GM19043 (cell line): Measurements from ENCODE around the gene NBAS.
"Not testable (repeated sequence)": the region's sequence is repeated elsewhere in the genome, so short reads cannot be mapped to it uniquely, and the experiment has no call there.

ENCODE experiments used
- ATAC-seq: cut with Tn5 transposase; IDR thresholded peaks from one replicate; pipeline ENCODE4 v1.9.1; 2021; ENCODE audit warnings: low read depth; ENCODE audit not compliant: unreplicated experiment

NBAS gene

DNA sequence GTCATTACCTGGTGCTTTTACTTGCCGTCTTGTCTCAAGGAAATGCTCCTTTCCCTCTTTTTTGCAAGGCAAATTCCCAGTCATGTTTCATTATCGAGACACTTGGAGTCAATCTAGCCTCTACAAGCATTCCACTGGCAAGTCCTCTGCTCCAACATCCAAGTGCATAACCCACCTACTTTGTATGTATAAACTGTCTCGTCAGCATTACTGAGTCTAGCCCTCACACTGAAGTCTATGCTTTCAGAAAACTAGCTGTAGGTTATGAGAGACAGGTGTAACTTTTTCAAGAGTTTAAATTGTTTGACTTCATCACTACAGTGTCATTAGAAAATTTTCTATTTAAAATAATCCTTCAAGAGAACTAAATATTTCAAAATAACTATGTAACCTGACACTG is 319.2 kb downstream of the NBAS start:
- ATAC-seq, result no peak

DNA sequence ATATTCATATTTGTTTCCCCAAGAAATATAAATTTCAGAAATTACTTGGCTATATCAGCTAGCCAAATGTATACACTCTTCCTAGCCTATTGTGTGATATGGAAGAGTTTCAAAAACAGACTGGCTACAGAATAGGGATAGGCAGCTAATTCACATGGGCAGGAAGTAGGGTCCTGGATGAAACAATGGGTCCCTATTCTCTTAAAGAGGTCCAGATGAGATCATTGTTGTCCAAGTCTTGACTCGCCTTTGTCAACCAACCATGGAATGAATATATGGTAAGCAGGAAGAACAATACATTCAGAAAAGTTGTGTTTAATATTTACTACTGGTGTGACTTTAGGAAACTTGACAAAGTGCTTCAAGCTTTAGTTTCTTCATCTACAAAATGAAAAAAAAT is 319.9 kb downstream of the NBAS start:
- ATAC-seq, result no peak

DNA sequence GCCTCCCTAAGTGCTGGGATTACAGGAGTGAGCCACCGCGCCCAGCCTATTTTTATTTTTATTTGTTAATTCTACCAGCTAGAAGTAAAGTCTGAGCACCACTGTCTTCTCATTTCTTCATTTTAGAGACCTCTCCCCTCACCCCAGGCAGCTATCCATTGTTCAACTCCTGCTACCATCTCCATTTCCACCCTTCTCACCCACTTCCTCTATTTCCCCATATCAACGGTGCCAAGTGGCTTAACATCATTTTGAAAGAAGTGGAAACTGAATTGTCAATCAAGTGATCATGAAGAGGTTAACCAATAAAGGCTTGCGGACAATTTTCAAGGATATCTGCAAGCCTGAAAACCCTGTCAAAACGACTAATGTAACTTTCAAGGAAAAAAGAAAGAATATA is 323.1 kb downstream of the NBAS start:
- ATAC-seq, result no peak

- ATAC-seq, result no peak
Measured at GRCh38 chr2:15230599-15231192, 330.4 kb downstream of the NBAS start.

GRCh38 chr2:15226661-15227060 is 334.5 kb downstream of the NBAS start:
- ATAC-seq, result no peak

DNA sequence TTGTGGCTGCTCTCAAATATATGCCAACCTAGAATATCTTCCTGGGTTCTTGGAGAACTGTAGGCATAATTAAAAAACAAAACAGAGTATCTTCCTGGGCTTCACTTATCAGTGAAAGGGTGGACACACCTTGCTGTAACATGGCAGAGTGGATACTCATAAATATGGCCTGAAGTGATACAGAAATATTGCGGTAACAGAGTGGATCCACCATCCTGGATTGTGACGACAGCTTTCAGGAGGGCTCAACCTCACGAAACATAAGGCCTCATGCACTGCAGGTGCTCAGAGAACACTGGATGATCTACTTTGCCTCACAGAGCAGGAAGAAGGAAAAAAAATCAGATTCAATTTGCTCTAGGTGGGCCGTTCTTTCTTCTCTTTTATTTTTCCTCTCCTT is 336.0 kb downstream of the NBAS start:
- no peak for ATAC-seq

GRCh38 chr2:15224641-15225040 is 336.5 kb downstream of the NBAS start:
- no peak for ATAC-seq

DNA sequence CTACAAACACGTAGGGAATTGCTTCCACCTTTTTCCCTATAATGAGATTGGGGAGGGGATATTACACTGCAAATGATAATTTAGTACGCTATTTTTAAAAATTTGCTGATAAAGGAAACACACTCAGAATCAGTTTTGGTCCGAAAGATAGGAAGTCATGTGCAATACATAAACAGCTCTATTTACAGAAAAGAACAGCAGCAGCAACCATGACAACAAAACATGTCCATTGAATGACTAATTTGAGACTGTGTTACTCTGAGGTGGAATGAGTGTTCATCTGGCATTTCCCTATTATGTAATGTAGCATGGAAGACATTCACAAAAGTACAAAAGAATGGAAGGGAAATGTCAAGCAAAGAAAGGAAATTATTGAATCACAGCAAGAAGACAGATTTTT is 337.2 kb downstream of the NBAS start:
- no peak for ATAC-seq

DNA sequence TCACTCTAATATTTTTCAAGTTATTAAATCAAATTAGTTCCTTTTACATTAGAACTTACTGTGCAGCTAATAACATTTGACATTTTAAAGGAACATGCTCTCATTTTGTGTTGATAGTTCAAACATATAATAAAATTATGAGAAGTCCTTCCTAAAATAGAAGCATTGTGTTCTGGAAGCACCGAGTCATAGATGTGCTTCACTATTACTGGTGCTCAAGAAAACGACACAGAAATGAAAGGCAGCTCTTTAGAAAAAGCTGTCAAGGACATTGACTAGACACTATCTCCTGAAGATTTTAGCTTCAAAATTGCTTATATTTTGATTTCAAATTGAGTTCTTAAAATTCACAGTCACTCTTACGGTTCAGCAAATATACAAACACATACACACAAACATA is 338.3 kb downstream of the NBAS start:
- no peak for ATAC-seq

- no peak for ATAC-seq
Measured at GRCh38 chr2:15220603-15221002, 340.5 kb downstream of the NBAS start.

GRCh38 chr2:15218423-15219086 is 342.6 kb downstream of the NBAS start:
- ATAC-seq, result no peak

- ATAC-seq, result no peak
Measured at GRCh38 chr2:15212249-15212648, 348.9 kb downstream of the NBAS start.

DNA sequence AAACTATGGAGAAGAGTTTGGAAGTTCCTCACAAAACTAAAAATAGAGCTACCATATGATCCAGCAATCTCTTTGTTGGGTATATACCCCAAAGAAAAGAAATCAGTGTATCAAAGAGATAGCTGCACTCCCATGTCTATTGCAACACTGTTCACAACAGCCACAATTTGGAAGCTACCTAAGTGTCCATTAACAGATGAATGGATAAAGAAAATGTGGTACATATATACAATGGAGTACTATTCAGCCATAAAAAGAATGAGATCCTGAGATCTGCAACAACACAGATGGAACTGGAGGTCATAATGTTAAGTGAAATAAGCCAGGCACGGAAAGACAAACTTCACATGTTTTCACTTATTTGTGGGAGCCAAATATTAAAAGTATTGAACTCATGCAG is 350.6 kb downstream of the NBAS start:
- ATAC-seq, result not testable (repeated sequence)

GRCh38 chr2:15206419-15206818 is 354.7 kb downstream of the NBAS start:
- ATAC-seq, result no peak

GRCh38 chr2:15205562-15205961 is 355.6 kb downstream of the NBAS start:
- ATAC-seq, result no peak

GRCh38 chr2:15201009-15201408 is 360.1 kb downstream of the NBAS start:
- no peak for ATAC-seq

- ATAC-seq, result no peak
Measured at GRCh38 chr2:15200581-15200980, 360.6 kb downstream of the NBAS start.

GRCh38 chr2:15198051-15198450 is 363.1 kb downstream of the NBAS start:
- no peak for ATAC-seq

GRCh38 chr2:15195813-15196212 is 365.3 kb downstream of the NBAS start:
- no peak for ATAC-seq

DNA sequence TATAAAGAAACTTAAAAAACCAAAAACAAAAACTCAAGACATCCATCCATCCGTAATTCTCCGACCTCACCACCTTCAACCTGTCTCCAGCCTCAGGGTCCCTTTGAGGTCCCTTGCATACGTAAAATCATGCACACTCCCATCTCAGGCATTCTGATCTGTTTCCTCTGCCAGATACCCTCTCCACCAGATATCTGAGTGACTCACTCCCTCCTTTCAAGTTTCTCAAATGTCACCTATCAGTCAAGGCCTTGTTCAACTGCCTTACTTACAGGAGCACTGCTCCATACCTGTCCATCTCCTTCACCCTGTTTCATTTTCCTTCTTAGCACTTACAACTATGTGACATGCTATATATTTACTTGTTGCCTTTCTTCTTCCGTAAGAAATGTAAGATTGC is 369.3 kb downstream of the NBAS start:
- ATAC-seq, result no peak

DNA sequence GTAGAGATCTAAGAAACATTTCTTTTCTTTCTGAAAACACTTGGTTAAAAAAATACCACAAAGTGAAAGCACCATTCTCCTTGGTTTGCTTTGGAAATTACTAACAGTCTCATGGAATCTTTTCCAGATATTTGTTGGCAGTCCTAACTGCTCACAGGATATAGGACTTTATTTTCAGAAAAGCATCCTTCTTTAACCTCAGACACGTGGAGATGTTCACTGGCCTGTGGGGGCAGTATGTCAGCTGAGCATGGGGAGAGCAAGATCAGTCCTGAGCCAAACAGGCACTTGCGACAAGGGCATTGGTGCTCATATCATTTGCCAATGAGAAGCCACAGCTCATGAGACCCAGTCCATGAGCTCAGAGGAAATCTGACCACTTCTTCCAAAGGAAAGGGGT is 371.9 kb downstream of the NBAS start:
- ATAC-seq, result no peak

DNA sequence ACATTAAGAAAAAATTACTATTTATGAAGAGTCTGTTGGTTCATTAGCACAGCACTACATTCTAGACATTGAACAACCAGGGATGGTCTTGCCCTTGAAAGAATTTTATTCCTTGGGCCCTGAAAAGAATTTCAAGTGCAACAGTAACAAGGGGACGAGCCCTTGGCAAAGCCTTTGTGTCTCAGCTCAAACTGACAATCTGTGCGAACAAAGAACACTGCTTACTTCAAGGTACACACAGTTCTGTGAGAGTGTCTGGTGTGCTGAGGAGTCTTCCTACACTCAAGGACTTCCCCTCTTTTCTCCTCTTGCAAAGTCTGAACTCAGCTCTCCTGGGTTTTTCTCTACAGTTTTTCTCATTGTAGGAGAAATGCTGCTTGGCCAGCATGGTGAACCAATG is 373.4 kb downstream of the NBAS start:
- no peak for ATAC-seq

GRCh38 chr2:15186118-15186517 is 375.0 kb downstream of the NBAS start:
- ATAC-seq, result no peak
